Tibial nerve (tissue), 4 donors: ENCODE measurements around the gene CREB3L4.

Experiments
- EP300 ChIP-seq, 2 donors: sonication (generic); formaldehyde crosslinking; IDR thresholded peaks; one replicate each; pipeline ENCODE4 v1.6.1; 2017; ENCODE audit warnings: antibody characterized with exemption in 2 of 2, mild to moderate bottlenecking in 1 of 2
- TF ChIP-seq, protein P1 (sequence below), 5 experiments: fragments of 200-600 bp in 3 of 5; fragments of 450-650 bp in 2 of 5; sonication (generic) in 3 of 5; IDR thresholded peaks; one replicate each; pipeline ENCODE4 v1.5.1; 2016 to 2019; ENCODE audit warnings: antibody characterized with exemption in 5 of 5, mild to moderate bottlenecking in 3 of 5, moderate library complexity in 2 of 5

DNA sequence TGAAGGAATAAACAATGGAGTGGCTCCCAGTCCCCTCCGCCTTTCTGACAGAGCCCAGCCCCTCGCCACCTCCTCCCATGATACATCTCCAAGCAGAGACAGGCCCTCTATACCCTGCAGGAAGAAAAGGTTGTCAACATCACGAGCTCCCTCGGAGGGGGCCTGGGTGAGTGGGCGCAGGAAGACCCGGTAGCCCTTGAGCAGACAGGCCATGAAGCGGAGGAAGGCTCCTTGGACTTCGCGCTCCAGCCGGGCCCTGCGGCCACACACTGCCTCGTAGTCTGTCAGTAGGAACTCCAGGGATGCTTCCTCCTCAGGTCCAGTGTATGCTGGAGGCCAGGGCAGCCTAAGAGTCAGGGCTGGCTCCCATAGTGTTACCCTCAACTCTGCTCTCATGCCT lies 28.2 kb upstream of the CREB3L4 start:
- TF ChIP-seq, protein P1, sequence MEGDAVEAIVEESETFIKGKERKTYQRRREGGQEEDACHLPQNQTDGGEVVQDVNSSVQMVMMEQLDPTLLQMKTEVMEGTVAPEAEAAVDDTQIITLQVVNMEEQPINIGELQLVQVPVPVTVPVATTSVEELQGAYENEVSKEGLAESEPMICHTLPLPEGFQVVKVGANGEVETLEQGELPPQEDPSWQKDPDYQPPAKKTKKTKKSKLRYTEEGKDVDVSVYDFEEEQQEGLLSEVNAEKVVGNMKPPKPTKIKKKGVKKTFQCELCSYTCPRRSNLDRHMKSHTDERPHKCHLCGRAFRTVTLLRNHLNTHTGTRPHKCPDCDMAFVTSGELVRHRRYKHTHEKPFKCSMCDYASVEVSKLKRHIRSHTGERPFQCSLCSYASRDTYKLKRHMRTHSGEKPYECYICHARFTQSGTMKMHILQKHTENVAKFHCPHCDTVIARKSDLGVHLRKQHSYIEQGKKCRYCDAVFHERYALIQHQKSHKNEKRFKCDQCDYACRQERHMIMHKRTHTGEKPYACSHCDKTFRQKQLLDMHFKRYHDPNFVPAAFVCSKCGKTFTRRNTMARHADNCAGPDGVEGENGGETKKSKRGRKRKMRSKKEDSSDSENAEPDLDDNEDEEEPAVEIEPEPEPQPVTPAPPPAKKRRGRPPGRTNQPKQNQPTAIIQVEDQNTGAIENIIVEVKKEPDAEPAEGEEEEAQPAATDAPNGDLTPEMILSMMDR (IDR thresholded peaks at IDR 0.05), result no peak
- no peak for TF ChIP-seq EP300 (IDR thresholded peaks at IDR 0.05)
